GM18502 (cell line): ENCODE measurements around the gene SLC33A1.

Experiments
- ATAC-seq: cut with Tn5 transposase; IDR thresholded peaks from one replicate; pipeline ENCODE4 v1.9.1; 2021; ENCODE audit warnings: mild to moderate bottlenecking; ENCODE audit not compliant: unreplicated experiment, poor library complexity

Gene SLC33A1

GRCh38 chr3:155804323-155804722 is 49.9 kb downstream of the SLC33A1 start:
- ATAC-seq: no peak

GRCh38 chr3:155792532-155792931 is 61.7 kb downstream of the SLC33A1 start:
- ATAC-seq: no peak

GRCh38 chr3:155791190-155791589 is 63.0 kb downstream of the SLC33A1 start:
- ATAC-seq: no peak

- ATAC-seq: no peak
These were observed 63.8 kb downstream of the SLC33A1 start for GRCh38 chr3:155790272-155790925.

- ATAC-seq: no peak
These were observed 68.4 kb downstream of the SLC33A1 start for GRCh38 chr3:155785662-155786295.

GRCh38 chr3:155782390-155782953 is 71.8 kb downstream of the SLC33A1 start:
- ATAC-seq: no peak

GRCh38 chr3:155780291-155780690 is 73.9 kb downstream of the SLC33A1 start:
- ATAC-seq: no peak

- no peak for ATAC-seq
These were observed 75.8 kb downstream of the SLC33A1 start for GRCh38 chr3:155778462-155778861.

- ATAC-seq: no peak
These were observed 81.4 kb downstream of the SLC33A1 start for GRCh38 chr3:155772801-155773200.

- ATAC-seq: no peak
These were observed 83.1 kb downstream of the SLC33A1 start for GRCh38 chr3:155771126-155771525.
